C4-2B (cell line): ENCODE measurements around the gene YWHAG.

ENCODE experiments used
- H3K27ac ChIP-seq: fragments of 450-650 bp; 2 replicates; pipeline ENCODE4 v1.5.1; 2017
- CTCF ChIP-seq: fragments of 450-650 bp; conservative IDR thresholded peaks from 2 replicates; pipeline ENCODE4 v1.5.1; 2017; ENCODE audit warnings: mild to moderate bottlenecking
- ZFX ChIP-seq: fragments of 450-650 bp; IDR thresholded peaks from 2 replicates; pipeline ENCODE4 v1.6.1; 2017

Gene YWHAG

GRCh38 chr7:76303202-76304147 lies 55.3 kb downstream of the YWHAG start:
- peak overlapping the region; percentile 99 for H3K27ac ChIP-seq
- TF ChIP-seq CTCF (no peak), ZFX (no peak)

GRCh38 chr7:76302347-76303201 lies 56.2 kb downstream of the YWHAG start, which contains the start of gene HSPB1:
Gene HSPB1, plus strand, starts transcription at chr7:76302673. Its CDS starts 40 bp downstream, at chr7:76302713.
- no peak for TF ChIP-seq CTCF
- TF ChIP-seq ZFX: peak; percentile 61; the same call in 1 of the 2 replicates
- H3K27ac ChIP-seq: peak within 1 kb of the TSS; percentile 99

- H3K27ac ChIP-seq: peak overlapping the region; percentile 99
- no peak for TF ChIP-seq ZFX
- TF ChIP-seq CTCF: no peak
Measured at GRCh38 chr7:76301000-76301399, 57.8 kb downstream of the YWHAG start.

GRCh38 chr7:76300166-76300731 lies 58.5 kb downstream of the YWHAG start:
- peak overlapping the region; percentile 99 for H3K27ac ChIP-seq

GRCh38 chr7:76296743-76297740 lies 61.7 kb downstream of the YWHAG start:
- peak overlapping the region; percentile 1; the same call in 1 of the 2 replicates for H3K27ac ChIP-seq
- TF ChIP-seq ZFX: no peak
- TF ChIP-seq CTCF: no peak

More at GRCh38 chr7:76300166-76300731, 58.5 kb downstream of the YWHAG start:
- no peak for TF ChIP-seq ZFX
- no peak for TF ChIP-seq CTCF

- peak overlapping the region; percentile 83 for H3K27ac ChIP-seq
- TF ChIP-seq CTCF (no peak), ZFX (no peak)
Measured at GRCh38 chr7:76294344-76295024, 64.3 kb downstream of the YWHAG start.
